HepG2 (cell line): ENCODE measurements around the gene XXYLT1. TPM values are rescaled to one million over a fixed set of nuclear protein-coding genes. Genes with fewer than 3 reads are reported as not detected.

Experiments
- ARID3A ChIP-seq: IDR thresholded peaks from 2 replicates; pipeline ENCODE4 v1.6.1; 2012; ENCODE audit warnings: low read depth, low read length, improper control_type of control experiment
- ATF2 ChIP-seq: sonication (generic); formaldehyde crosslinking; IDR thresholded peaks from 2 replicates; pipeline ENCODE4 v1.4.0; 2020; ENCODE audit warnings: missing genetic modification reagents
- ATF7-NPFF ChIP-seq: sonication (generic); formaldehyde crosslinking; IDR thresholded peaks from 2 replicates; pipeline ENCODE4 v1.8.1; 2023; ENCODE audit warnings: mild to moderate bottlenecking, low read depth, missing genetic modification reagents, moderate library complexity
- BATF2 ChIP-seq: sonication (generic); formaldehyde crosslinking; IDR thresholded peaks from 2 replicates; pipeline ENCODE4 v1.8.0; 2022; ENCODE audit warnings: mild to moderate bottlenecking, missing genetic modification reagents, moderate library complexity
- ETV6 ChIP-seq: sonication (generic); formaldehyde crosslinking; conservative IDR thresholded peaks from 2 replicates; pipeline ENCODE4 v1.4.0; 2020; ENCODE audit warnings: missing genetic modification reagents
- FOXO1 ChIP-seq: sonication (generic); formaldehyde crosslinking; IDR thresholded peaks from 2 replicates; pipeline ENCODE4 v1.4.0; 2020; ENCODE audit warnings: missing genetic modification reagents
- HOXD1 ChIP-seq: sonication (generic); formaldehyde crosslinking; IDR thresholded peaks from 2 replicates; pipeline ENCODE4 v1.5.0; 2020; ENCODE audit warnings: missing genetic modification reagents
- KDM6A ChIP-seq: IDR thresholded peaks from 2 replicates; pipeline ENCODE4 v1.6.1; 2016; ENCODE audit warnings: low read depth
- KLF16 ChIP-seq, 2 experiments: sonication (generic) in 1 of 2; formaldehyde crosslinking in 1 of 2; IDR thresholded peaks; 2 replicates each; pipeline versions ENCODE4 v1.6.1 to v1.8.0; 2016 to 2023; ENCODE audit warnings: missing genetic modification reagents in 2 of 2, missing compliant biosample characterization in 1 of 2
- NFE2 ChIP-seq: sonication (generic); formaldehyde crosslinking; IDR thresholded peaks from 2 replicates; pipeline ENCODE4 v1.4.0; 2020; ENCODE audit warnings: missing genetic modification reagents
- NFIC ChIP-seq: IDR thresholded peaks from 2 replicates; pipeline ENCODE4 v1.6.1; 2012; ENCODE audit warnings: mild to moderate bottlenecking, low read length, inconsistent platforms
- POLR2AphosphoS5 ChIP-seq: IDR thresholded peaks from 2 replicates; pipeline ENCODE4 v1.6.1; 2012; ENCODE audit warnings: low read depth, low read length
- RNF2 ChIP-seq: fragments of 450-650 bp; conservative IDR thresholded peaks from 2 replicates; pipeline ENCODE4 v1.6.1; 2016; ENCODE audit warnings: low read depth
- TEAD3 ChIP-seq: optimal IDR thresholded peaks from 2 replicates; pipeline ENCODE3; 2016; ENCODE audit warnings: borderline replicate concordance
- ZMYM3 ChIP-seq: sonication (generic); formaldehyde crosslinking; IDR thresholded peaks from 2 replicates; pipeline ENCODE4 v1.5.1; 2020; ENCODE audit warnings: mild to moderate bottlenecking, missing genetic modification reagents
- ZNF121 ChIP-seq: sonication (generic); formaldehyde crosslinking; IDR thresholded peaks from 2 replicates; pipeline ENCODE4 v1.5.0; 2020; ENCODE audit warnings: mild to moderate bottlenecking, missing genetic modification reagents
- ZNF256 ChIP-seq: sonication (generic); formaldehyde crosslinking; conservative IDR thresholded peaks from 2 replicates; pipeline ENCODE4 v1.4.0; 2020; ENCODE audit warnings: missing genetic modification reagents
- ZNF724P ChIP-seq: sonication (generic); formaldehyde crosslinking; IDR thresholded peaks from 2 replicates; pipeline ENCODE4 v1.8.0; 2022; ENCODE audit warnings: missing genetic modification reagents, borderline replicate concordance
- ZNF879 ChIP-seq: sonication (generic); formaldehyde crosslinking; IDR thresholded peaks from 2 replicates; pipeline ENCODE4 v1.8.1; 2023; ENCODE audit warnings: missing genetic modification reagents
- polyA plus RNA-seq, 8 experiments: library from polyadenylated mRNA; depleted of rRNA in 3 of 8; stranded (reverse) in 7 of 8; unstranded in 1 of 8; fragments of >200 nt; fragmentation: Illumina TruSeq in 4 of 8; extraction: Trizol in 4 of 8; gene quantifications; 2 replicates each; pipeline versions ENCODE4 v1.2.1 to v1.2.3, GENCODE V29; 2011 to 2016; ENCODE audit warnings: low read depth in 4 of 8, missing spikeins in 1 of 8, mixed read lengths in 1 of 8; ENCODE audit not compliant: insufficient read depth in 1 of 8
- total RNA-seq, 5 experiments: library from RNA; depleted of rRNA; stranded (reverse); fragments of >200 nt; fragmentation: Illumina TruSeq; extraction: Trizol; gene quantifications; 2 replicates each; pipeline ENCODE4 v1.2.3, GENCODE V29; 2016; ENCODE audit warnings: low read depth in 1 of 5
- TF ChIP-seq, protein P1 (sequence below): sonication (generic); formaldehyde crosslinking; IDR thresholded peaks from 2 replicates; pipeline ENCODE4 v1.5.0; 2020; ENCODE audit warnings: mild to moderate bottlenecking, missing genetic modification reagents, moderate library complexity
- TF ChIP-seq, protein P2 (sequence below): IDR thresholded peaks from 2 replicates; pipeline ENCODE4 v1.6.1; 2012; ENCODE audit warnings: inconsistent platforms
- TF ChIP-seq, protein P3 (sequence below): sonication (generic); formaldehyde crosslinking; IDR thresholded peaks from 2 replicates; pipeline ENCODE4 v1.4.0; 2020; ENCODE audit warnings: missing genetic modification reagents
- TF ChIP-seq, protein P4 (sequence below): sonication (generic); IDR thresholded peaks from 2 replicates; pipeline ENCODE4 v1.6.1; 2016; ENCODE audit warnings: low read depth, borderline replicate concordance

XXYLT1 gene
- total and polyA plus RNA-seq, 2 of the 13 experiments (the other 11 are each of a cell fraction or from before 2014, with no cell fraction given): 17.7 to 19.0 TPM

- TF ChIP-seq, protein P1, sequence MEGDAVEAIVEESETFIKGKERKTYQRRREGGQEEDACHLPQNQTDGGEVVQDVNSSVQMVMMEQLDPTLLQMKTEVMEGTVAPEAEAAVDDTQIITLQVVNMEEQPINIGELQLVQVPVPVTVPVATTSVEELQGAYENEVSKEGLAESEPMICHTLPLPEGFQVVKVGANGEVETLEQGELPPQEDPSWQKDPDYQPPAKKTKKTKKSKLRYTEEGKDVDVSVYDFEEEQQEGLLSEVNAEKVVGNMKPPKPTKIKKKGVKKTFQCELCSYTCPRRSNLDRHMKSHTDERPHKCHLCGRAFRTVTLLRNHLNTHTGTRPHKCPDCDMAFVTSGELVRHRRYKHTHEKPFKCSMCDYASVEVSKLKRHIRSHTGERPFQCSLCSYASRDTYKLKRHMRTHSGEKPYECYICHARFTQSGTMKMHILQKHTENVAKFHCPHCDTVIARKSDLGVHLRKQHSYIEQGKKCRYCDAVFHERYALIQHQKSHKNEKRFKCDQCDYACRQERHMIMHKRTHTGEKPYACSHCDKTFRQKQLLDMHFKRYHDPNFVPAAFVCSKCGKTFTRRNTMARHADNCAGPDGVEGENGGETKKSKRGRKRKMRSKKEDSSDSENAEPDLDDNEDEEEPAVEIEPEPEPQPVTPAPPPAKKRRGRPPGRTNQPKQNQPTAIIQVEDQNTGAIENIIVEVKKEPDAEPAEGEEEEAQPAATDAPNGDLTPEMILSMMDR (CRISPR knock-in tag): 0 out of 2 replicates have a peak, but pooled peaks have one; percentile 17
- TF ChIP-seq KLF16 (CRISPR knock-in tag; IDR thresholded peaks at IDR 0.05) (peak in 1 of 2 experiments; percentile 55; a peak in 1 of 4 replicates), ARID3A (0 out of 2 replicates have a peak, but pooled peaks have one; percentile 15), ETV6 (CRISPR knock-in tag) (no peak), ZNF256 (CRISPR knock-in tag) (no peak), KDM6A (CRISPR knock-in tag) (peak; percentile 61; the same call in 1 of the 2 replicates), ATF2 (peak; percentile 62; the same call in 1 of the 2 replicates), TEAD3 (CRISPR knock-in tag) (peak; percentile 89), HOXD1 (CRISPR knock-in tag) (peak; percentile 99), ZNF121 (no peak), BATF2 (CRISPR knock-in tag) (no peak), POLR2AphosphoS5 (no peak; the same call in 1 of the 2 replicates), ATF7-NPFF (CRISPR knock-in tag) (peak; percentile 54; the same call in 1 of the 2 replicates), NFE2 (CRISPR knock-in tag) (no peak), ZNF724P (CRISPR knock-in tag) (no peak), NFIC (peak; percentile 82), ZMYM3 (CRISPR knock-in tag) (peak; percentile 50; the same call in 1 of the 2 replicates), RNF2 (no peak), ZNF879 (CRISPR knock-in tag) (no peak), FOXO1 (peak; percentile 98)
- TF ChIP-seq, protein P2, sequence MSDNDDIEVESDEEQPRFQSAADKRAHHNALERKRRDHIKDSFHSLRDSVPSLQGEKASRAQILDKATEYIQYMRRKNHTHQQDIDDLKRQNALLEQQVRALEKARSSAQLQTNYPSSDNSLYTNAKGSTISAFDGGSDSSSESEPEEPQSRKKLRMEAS: peak; percentile 60
- TF ChIP-seq, protein P3, sequence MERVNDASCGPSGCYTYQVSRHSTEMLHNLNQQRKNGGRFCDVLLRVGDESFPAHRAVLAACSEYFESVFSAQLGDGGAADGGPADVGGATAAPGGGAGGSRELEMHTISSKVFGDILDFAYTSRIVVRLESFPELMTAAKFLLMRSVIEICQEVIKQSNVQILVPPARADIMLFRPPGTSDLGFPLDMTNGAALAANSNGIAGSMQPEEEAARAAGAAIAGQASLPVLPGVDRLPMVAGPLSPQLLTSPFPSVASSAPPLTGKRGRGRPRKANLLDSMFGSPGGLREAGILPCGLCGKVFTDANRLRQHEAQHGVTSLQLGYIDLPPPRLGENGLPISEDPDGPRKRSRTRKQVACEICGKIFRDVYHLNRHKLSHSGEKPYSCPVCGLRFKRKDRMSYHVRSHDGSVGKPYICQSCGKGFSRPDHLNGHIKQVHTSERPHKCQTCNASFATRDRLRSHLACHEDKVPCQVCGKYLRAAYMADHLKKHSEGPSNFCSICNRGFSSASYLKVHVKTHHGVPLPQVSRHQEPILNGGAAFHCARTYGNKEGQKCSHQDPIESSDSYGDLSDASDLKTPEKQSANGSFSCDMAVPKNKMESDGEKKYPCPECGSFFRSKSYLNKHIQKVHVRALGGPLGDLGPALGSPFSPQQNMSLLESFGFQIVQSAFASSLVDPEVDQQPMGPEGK (CRISPR knock-in tag): peak; percentile 97
- TF ChIP-seq, protein P4, sequence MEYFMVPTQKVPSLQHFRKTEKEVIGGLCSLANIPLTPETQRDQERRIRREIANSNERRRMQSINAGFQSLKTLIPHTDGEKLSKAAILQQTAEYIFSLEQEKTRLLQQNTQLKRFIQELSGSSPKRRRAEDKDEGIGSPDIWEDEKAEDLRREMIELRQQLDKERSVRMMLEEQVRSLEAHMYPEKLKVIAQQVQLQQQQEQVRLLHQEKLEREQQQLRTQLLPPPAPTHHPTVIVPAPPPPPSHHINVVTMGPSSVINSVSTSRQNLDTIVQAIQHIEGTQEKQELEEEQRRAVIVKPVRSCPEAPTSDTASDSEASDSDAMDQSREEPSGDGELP: peak; percentile 76; the same call in 1 of the 2 replicates
Measured at GRCh38 chr3:195165790-195166189, 105.2 kb downstream of the XXYLT1 start (continued).
